ENCODE results near the gene DRD3. TPM values are rescaled to one million over a fixed set of nuclear protein-coding genes. Genes with fewer than 3 reads are reported as not detected.

Gene DRD3
- total RNA-seq, 1 experiment from 2014 or later, result not detected

DNA sequence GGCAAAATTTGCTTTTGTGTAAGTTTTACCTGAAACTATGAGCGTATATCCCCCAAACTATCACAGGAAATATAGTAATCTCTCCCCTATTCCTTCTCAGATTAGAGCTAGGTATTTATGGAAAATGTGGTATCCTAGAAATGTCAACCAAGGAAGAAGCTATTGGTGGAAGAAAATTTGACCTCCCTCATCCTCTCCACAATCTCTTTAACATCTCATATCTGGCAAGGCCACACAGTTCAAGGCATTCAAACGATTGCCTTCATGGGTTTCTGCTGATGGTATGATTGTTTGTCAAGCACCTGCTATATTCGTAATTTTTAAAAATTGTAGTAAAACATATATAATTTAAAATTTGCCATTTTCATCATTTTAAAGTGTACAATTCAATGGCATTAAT is 27.5 kb upstream of the DRD3 start:
- POLR2A ChIA-PET, result no interaction called here
- no peak overlapping the region for H3K27ac Mint-ChIP-seq (ENCODE audit: low read depth, unreplicated experiment)
- peaks cover 46% of the 10 kb centered on the region for H3K27me3 Mint-ChIP-seq (ENCODE audit: insufficient read depth, unreplicated experiment)
- no peaks in the 10 kb centered on the region for H3K36me3 Mint-ChIP-seq (ENCODE audit: insufficient read depth, unreplicated experiment)
- H3K4me1 Mint-ChIP-seq (ENCODE audit: insufficient read depth, unreplicated experiment), result peaks cover 5% of the 10 kb centered on the region
- TF ChIP-seq, protein P1, sequence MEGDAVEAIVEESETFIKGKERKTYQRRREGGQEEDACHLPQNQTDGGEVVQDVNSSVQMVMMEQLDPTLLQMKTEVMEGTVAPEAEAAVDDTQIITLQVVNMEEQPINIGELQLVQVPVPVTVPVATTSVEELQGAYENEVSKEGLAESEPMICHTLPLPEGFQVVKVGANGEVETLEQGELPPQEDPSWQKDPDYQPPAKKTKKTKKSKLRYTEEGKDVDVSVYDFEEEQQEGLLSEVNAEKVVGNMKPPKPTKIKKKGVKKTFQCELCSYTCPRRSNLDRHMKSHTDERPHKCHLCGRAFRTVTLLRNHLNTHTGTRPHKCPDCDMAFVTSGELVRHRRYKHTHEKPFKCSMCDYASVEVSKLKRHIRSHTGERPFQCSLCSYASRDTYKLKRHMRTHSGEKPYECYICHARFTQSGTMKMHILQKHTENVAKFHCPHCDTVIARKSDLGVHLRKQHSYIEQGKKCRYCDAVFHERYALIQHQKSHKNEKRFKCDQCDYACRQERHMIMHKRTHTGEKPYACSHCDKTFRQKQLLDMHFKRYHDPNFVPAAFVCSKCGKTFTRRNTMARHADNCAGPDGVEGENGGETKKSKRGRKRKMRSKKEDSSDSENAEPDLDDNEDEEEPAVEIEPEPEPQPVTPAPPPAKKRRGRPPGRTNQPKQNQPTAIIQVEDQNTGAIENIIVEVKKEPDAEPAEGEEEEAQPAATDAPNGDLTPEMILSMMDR (IDR thresholded peaks at IDR 0.05; ENCODE audit: unreplicated experiment), result no peak
- no peak for DNase-seq (ENCODE audit: unreplicated experiment)
- no peak overlapping the region for H3K4me3 Mint-ChIP-seq (ENCODE audit: unreplicated experiment)
- no peaks in the 10 kb centered on the region for H3K9me3 Mint-ChIP-seq (ENCODE audit: unreplicated experiment)
- BruUV-seq (replicated peaks), result no TSS peak
- CTCF ChIA-PET, result no interaction called here
- intact Hi-C loops (cut with micrococcal nuclease), result no loop called here

DNA sequence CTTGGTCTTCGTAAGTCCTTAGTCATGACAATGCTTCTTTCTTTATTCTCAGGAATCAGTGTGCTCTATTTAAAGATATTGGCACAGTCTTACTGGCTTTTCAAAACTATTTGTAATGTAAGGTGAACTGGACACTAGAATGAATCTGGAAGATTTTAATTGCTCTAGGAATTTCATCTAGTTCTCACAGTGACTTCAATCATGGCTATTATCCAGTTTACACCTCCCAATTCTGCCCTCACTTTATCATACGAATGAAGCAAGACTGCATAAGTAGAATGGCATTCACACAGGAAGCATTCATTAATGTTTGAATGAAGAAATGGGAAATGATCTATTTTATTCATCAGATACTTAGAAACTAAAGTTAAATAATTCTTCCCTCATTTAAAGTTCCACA is 26.7 kb upstream of the DRD3 start:
- CTCF ChIA-PET, result no interaction called here
- H3K27me3 Mint-ChIP-seq (ENCODE audit: insufficient read depth, unreplicated experiment), result peaks cover 46% of the 10 kb centered on the region

DNA sequence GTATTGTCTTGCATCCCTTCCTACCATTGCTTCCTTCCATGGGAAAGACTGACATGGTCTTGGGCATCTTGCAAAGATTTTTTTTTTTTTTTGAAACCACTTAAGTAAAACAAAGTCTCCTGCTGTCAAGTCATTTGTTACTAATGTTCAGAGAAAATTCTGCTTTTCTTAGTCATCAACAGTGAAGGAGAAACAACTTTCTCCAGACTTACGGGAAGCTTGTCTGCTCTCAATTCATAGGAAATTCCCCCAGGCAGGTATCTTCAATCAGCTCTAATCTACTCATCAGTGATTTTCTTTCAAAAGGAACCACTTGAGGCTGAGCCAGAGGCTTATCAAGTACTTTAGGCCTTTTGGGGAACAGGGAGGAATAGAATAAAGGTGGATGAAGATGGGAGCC is 15.9 kb upstream of the DRD3 start:
- H3K27ac Mint-ChIP-seq (ENCODE audit: low read depth, unreplicated experiment), result no peak overlapping the region
- no peak for DNase-seq (ENCODE audit: unreplicated experiment)
- BruUV-seq (replicated peaks), result no TSS peak
- intact Hi-C loops (cut with micrococcal nuclease), result no loop called here
- TF ChIP-seq, protein P1 (IDR thresholded peaks at IDR 0.05; ENCODE audit: unreplicated experiment), result no peak
- POLR2A ChIA-PET, result interaction anchor here (1.1 kb wide), 1 partner anchor 33 kb away, joined by 3 read pairs; no protein-coding TSS in a partner anchor
- H3K36me3 Mint-ChIP-seq (ENCODE audit: insufficient read depth, unreplicated experiment), result no peaks in the 10 kb centered on the region
- CTCF ChIA-PET, result interaction anchor here (0.7 kb wide), 1 partner anchor 27 kb away, joined by 3 read pairs; no protein-coding TSS in a partner anchor
- no peaks in the 10 kb centered on the region for H3K4me1 Mint-ChIP-seq (ENCODE audit: insufficient read depth, unreplicated experiment)
- H3K27me3 Mint-ChIP-seq (ENCODE audit: insufficient read depth, unreplicated experiment), result peaks cover 11% of the 10 kb centered on the region
- no peak overlapping the region for H3K4me3 Mint-ChIP-seq (ENCODE audit: unreplicated experiment)
- no peaks in the 10 kb centered on the region for H3K9me3 Mint-ChIP-seq (ENCODE audit: unreplicated experiment)

More for the DNA sequence above, 26.7 kb upstream of the DRD3 start:
- intact Hi-C loops (cut with micrococcal nuclease), result no loop called here
- no peaks in the 10 kb centered on the region for H3K36me3 Mint-ChIP-seq (ENCODE audit: insufficient read depth, unreplicated experiment)
- H3K4me3 Mint-ChIP-seq (ENCODE audit: unreplicated experiment), result no peak overlapping the region
- TF ChIP-seq, protein P1 (IDR thresholded peaks at IDR 0.05; ENCODE audit: unreplicated experiment), result no peak
- peaks cover 5% of the 10 kb centered on the region for H3K4me1 Mint-ChIP-seq (ENCODE audit: insufficient read depth, unreplicated experiment)
- no peaks in the 10 kb centered on the region for H3K9me3 Mint-ChIP-seq (ENCODE audit: unreplicated experiment)
- BruUV-seq (replicated peaks), result no TSS peak
- DNase-seq (ENCODE audit: unreplicated experiment), result no peak
- POLR2A ChIA-PET, result no interaction called here
- no peak overlapping the region for H3K27ac Mint-ChIP-seq (ENCODE audit: low read depth, unreplicated experiment)

DNA sequence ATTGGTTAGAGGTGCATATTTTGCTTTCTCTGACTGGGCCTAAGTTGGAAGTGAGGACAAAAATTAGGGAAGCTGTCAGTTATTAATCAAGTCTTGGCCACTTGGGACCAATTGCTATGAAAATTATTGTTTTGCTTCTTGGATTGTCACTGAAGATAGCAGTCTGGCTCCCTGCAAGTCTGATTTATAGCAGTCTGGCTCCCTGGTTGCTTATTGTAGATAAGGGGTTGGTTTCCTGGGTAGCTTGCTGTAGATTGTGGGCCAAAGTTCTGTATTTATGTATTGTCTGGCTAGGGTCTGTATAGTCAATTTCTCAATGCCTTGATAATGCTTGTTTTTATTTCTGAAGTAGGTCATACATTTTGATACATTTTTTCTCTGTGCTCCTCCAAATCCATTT is 13.3 kb upstream of the DRD3 start:
- no peak for DNase-seq (ENCODE audit: unreplicated experiment)
- TF ChIP-seq, protein P1 (IDR thresholded peaks at IDR 0.05; ENCODE audit: unreplicated experiment), result no peak
- intact Hi-C loops (cut with micrococcal nuclease), result no loop called here
- no peak overlapping the region for H3K4me3 Mint-ChIP-seq (ENCODE audit: unreplicated experiment)
- peaks cover 11% of the 10 kb centered on the region for H3K27me3 Mint-ChIP-seq (ENCODE audit: insufficient read depth, unreplicated experiment)
- H3K27ac Mint-ChIP-seq (ENCODE audit: low read depth, unreplicated experiment), result no peak overlapping the region
- CTCF ChIA-PET, result interaction anchor here (0.8 kb wide), 1 partner anchor 92 kb away, joined by 3 read pairs; no protein-coding TSS in a partner anchor
- POLR2A ChIA-PET, result interaction anchor here (1.2 kb wide), 1 partner anchor 14 kb away, joined by 3 read pairs; no protein-coding TSS in a partner anchor
- no peaks in the 10 kb centered on the region for H3K4me1 Mint-ChIP-seq (ENCODE audit: insufficient read depth, unreplicated experiment)
- BruUV-seq (replicated peaks), result no TSS peak
- H3K36me3 Mint-ChIP-seq (ENCODE audit: insufficient read depth, unreplicated experiment), result no peaks in the 10 kb centered on the region
- no peaks in the 10 kb centered on the region for H3K9me3 Mint-ChIP-seq (ENCODE audit: unreplicated experiment)
